K562 (cell line): ENCODE measurements around the gene ZBTB7A. TPM values are rescaled to one million over a fixed set of nuclear protein-coding genes. Genes with fewer than 3 reads are reported as not detected.

ENCODE experiments used
- ATAC-seq: fragments of 200-7000 bp; cut with Tn5 transposase; 3 replicates; pipeline ENCODE4 v1.9.1; 2020; ENCODE audit warnings: moderate library complexity
- BruUV-seq: library from RNA; stranded (reverse); fragments of 400-500 nt; replicated peaks from 2 replicates; lab custom pipeline; 2021; lab: Mats Ljungman, UMichigan
- CTCF ChIA-PET: fragments of 300-600 bp; formaldehyde crosslinking; extraction: SDS; loops from one replicate; lab custom pipeline; 2021; ENCODE audit warnings: low intra/inter-chr PET ratio; lab: Yijun Ruan, JAX
- POLR2A ChIA-PET: fragments of 300-600, 350-650 bp; sonication (Branson Sonifier 250); formaldehyde crosslinking; extraction: SDS; loops from one replicate; lab custom pipeline; 2021; ENCODE audit warnings: antibody characterized with exemption, inconsistent platforms; lab: Yijun Ruan, JAX
- DNase-seq, 4 experiments: peaks; one replicate each; pipeline versions ENCODE4 v3.0.0 to v3.0.0-alpha.2; 2011 to 2018; ENCODE audit warnings: low spot score in 3 of 4, mixed read lengths in 3 of 4; ENCODE audit errors: extremely low read depth in 1 of 4
- FAIRE-seq: peaks from 2 replicates; lab custom pipeline; 2011; peaks lifted over from hg19 to GRCh38; lab: Jason Lieb, UNC
- H2AFZ ChIP-seq: 2 replicates; pipeline ENCODE4 v1.6.0; 2011; ENCODE audit warnings: low read depth, low read length, control low read depth, inconsistent platforms
- H3K27ac ChIP-seq: fragments of 200-600 bp; 3 replicates; pipeline ENCODE4 v1.8.0; 2011; ENCODE audit warnings: low read depth, mild to moderate bottlenecking, control low read depth, inconsistent platforms, low read length, moderate library complexity, mixed read lengths; ENCODE audit errors: extremely low read depth
- H3K27me3 ChIP-seq, 2 experiments: fragments of 300-600 bp in 1 of 2; 2 replicates in 1 of 2; 3 replicates in 1 of 2; pipeline versions ENCODE4 v1.6.0 to v1.8.0; 2011; ENCODE audit warnings: inconsistent platforms in 2 of 2, low read length in 2 of 2, mild to moderate bottlenecking in 1 of 2, mixed read lengths in 1 of 2, moderate library complexity in 1 of 2; ENCODE audit not compliant: control insufficient read depth in 2 of 2, insufficient read depth in 2 of 2
- H3K36me3 ChIP-seq: fragments of 300-600 bp; 3 replicates; pipeline ENCODE4 v1.8.0; 2011; ENCODE audit warnings: mild to moderate bottlenecking, low read length, inconsistent platforms; ENCODE audit not compliant: control insufficient read depth, insufficient read depth
- H3K4me1 ChIP-seq, 2 experiments: fragments of 200-600 bp in 1 of 2; replicated peaks in 1 of 2; 2 replicates in 1 of 2; 3 replicates in 1 of 2; pipeline versions ENCODE4 v1.5.1 to v1.8.0; 2011; ENCODE audit warnings: inconsistent platforms in 2 of 2, low read length in 2 of 2, mild to moderate bottlenecking in 1 of 2, mixed read lengths in 1 of 2, moderate library complexity in 1 of 2; ENCODE audit not compliant: control insufficient read depth in 2 of 2, insufficient read depth in 2 of 2
- H3K4me2 ChIP-seq: 2 replicates; pipeline ENCODE4 v1.6.1; 2011; ENCODE audit warnings: low read length, control low read depth, inconsistent platforms, mixed read lengths; ENCODE audit not compliant: insufficient read depth
- H3K4me3 ChIP-seq: fragments of 200-600 bp; sonication (generic), shearing (Covaris generic); 2 replicates; pipeline ENCODE4 v1.5.1; 2016; ENCODE audit warnings: control low read depth, inconsistent platforms
- H3K79me2 ChIP-seq: fragments of 200-600 bp; 3 replicates; pipeline ENCODE4 v1.8.0; 2011; ENCODE audit warnings: low read length, inconsistent platforms; ENCODE audit not compliant: control insufficient read depth, insufficient read depth
- H3K9ac ChIP-seq, 2 experiments: 2 replicates each; pipeline versions ENCODE4 v1.6.0 to v1.6.1; 2011; ENCODE audit warnings: low read depth in 2 of 2, low read length in 2 of 2, control low read depth in 1 of 2, inconsistent platforms in 1 of 2, mild to moderate bottlenecking in 1 of 2, mixed read lengths in 1 of 2; ENCODE audit not compliant: insufficient read depth in 1 of 2
- H3K9me1 ChIP-seq: one replicate; pipeline ENCODE4 v1.6.0; 2011; ENCODE audit warnings: inconsistent platforms, mild to moderate bottlenecking, low read length, moderate library complexity; ENCODE audit not compliant: control insufficient read depth, insufficient read depth
- H3K9me3 ChIP-seq: replicated peaks from 2 replicates; pipeline ENCODE4 v1.5.1; 2011; ENCODE audit warnings: low read depth, low read length, inconsistent platforms; ENCODE audit not compliant: control insufficient read depth, insufficient read depth
- H4K20me1 ChIP-seq: replicated peaks from 2 replicates; pipeline ENCODE4 v1.6.1; 2011; ENCODE audit warnings: low read length, inconsistent platforms, mixed read lengths; ENCODE audit not compliant: control insufficient read depth, insufficient read depth
- FIP1L1 ChIP-seq: fragments of 200-400 bp; formaldehyde crosslinking; IDR thresholded peaks from 2 replicates; pipeline ENCODE4 v1.6.1; 2018; ENCODE audit warnings: mild to moderate bottlenecking, low read depth, low read length; ENCODE audit not compliant: poor library complexity, severe bottlenecking
- PML ChIP-seq: IDR thresholded peaks from 2 replicates; pipeline ENCODE4 v1.6.1; 2012; ENCODE audit warnings: low read length, inconsistent platforms
- POLR2G ChIP-seq: fragments of 200-400 bp; formaldehyde crosslinking; IDR thresholded peaks from 2 replicates; pipeline ENCODE4 v1.6.1; 2017; ENCODE audit warnings: low read depth, mild to moderate bottlenecking, antibody characterized with exemption, low read length, moderate library complexity
- RAD51 ChIP-seq: fragments of 450-650 bp; IDR thresholded peaks from 2 replicates; pipeline ENCODE4 v1.7.1; 2016; ENCODE audit warnings: low read depth, mild to moderate bottlenecking, borderline replicate concordance
- RBBP5 ChIP-seq: fragments of 200-600 bp; sonication (generic); IDR thresholded peaks from 2 replicates; pipeline ENCODE4 v1.6.1; 2012; ENCODE audit warnings: borderline replicate concordance, mild to moderate bottlenecking, low read length, control low read depth, inconsistent platforms; ENCODE audit not compliant: insufficient read depth, poor library complexity, severe bottlenecking
- RBM22 ChIP-seq: fragments of 200-400 bp; formaldehyde crosslinking; IDR thresholded peaks from 2 replicates; pipeline ENCODE4 v1.6.1; 2018; ENCODE audit warnings: low read length, low read depth; ENCODE audit not compliant: poor library complexity, severe bottlenecking
- SAFB ChIP-seq: fragments of 200-400 bp; formaldehyde crosslinking; IDR thresholded peaks from 2 replicates; pipeline ENCODE4 v1.6.1; 2017; ENCODE audit warnings: low read depth, low read length, borderline replicate concordance
- WGBS: fragments of 100-300 bp; shearing (Covaris generic); methylation state at CpG from one replicate; pipeline ENCODE4 v1.1.6; 2016; ENCODE audit warnings: low coverage, mixed read lengths; ENCODE audit not compliant: insufficient coverage; ENCODE audit errors: missing lambda C conversion rate; 5-methylcytosine and 5-hydroxymethylcytosine counted together
- in situ Hi-C: fragments of 300-500 bp; cut with MboI; formaldehyde crosslinking; loops from 4 replicates; pipeline ENCODE4 v1.15.0; 2018; ENCODE audit warnings: inconsistent platforms, mixed read lengths
- intact Hi-C: fragments of 100-400 bp; cut with micrococcal nuclease; formaldehyde crosslinking; loops from 2 replicates; pipeline ENCODE4 v1.14.2; 2022
- polyA plus RNA-seq, 8 experiments: library from polyadenylated mRNA; depleted of rRNA in 4 of 8; stranded (reverse) in 5 of 8; unstranded in 3 of 8; fragments of >200 nt; fragmentation: Nextera tagmentation in 2 of 8; fragmentation: Illumina TruSeq in 1 of 8; extraction: Ambion mirVana in 2 of 8; extraction: Trizol in 1 of 8; gene quantifications; 2 replicates each; pipeline versions ENCODE4 v1.2.1 to v1.2.3, GENCODE V29; 2011 to 2014; ENCODE audit warnings: inconsistent platforms in 1 of 8, missing spikeins in 1 of 8
- total RNA-seq, 7 experiments: library from RNA; depleted of rRNA in 6 of 7; stranded (reverse); fragments of >200 nt in 6 of 7; fragmentation: Illumina TruSeq in 2 of 7; extraction: Trizol in 2 of 7; gene quantifications; 2 replicates each; pipeline versions ENCODE4 v1.2.1 to v1.2.3, GENCODE V29; 2011 to 2021; ENCODE audit warnings: low replicate concordance in 1 of 7
- TF ChIP-seq, protein P1 (sequence below): fragments of 450-650 bp; conservative IDR thresholded peaks from 2 replicates; pipeline ENCODE4 v1.6.1; 2016; ENCODE audit warnings: missing genetic modification characterization, low read depth, mild to moderate bottlenecking, control low read depth, missing compliant biosample characterization

ZBTB7A gene
- total and polyA plus RNA-seq, 9 of the 15 experiments (the other 6 are each of a cell fraction or from before 2014, with no cell fraction given): 0.11 to 34.0 (median 4.6) TPM

DNA sequence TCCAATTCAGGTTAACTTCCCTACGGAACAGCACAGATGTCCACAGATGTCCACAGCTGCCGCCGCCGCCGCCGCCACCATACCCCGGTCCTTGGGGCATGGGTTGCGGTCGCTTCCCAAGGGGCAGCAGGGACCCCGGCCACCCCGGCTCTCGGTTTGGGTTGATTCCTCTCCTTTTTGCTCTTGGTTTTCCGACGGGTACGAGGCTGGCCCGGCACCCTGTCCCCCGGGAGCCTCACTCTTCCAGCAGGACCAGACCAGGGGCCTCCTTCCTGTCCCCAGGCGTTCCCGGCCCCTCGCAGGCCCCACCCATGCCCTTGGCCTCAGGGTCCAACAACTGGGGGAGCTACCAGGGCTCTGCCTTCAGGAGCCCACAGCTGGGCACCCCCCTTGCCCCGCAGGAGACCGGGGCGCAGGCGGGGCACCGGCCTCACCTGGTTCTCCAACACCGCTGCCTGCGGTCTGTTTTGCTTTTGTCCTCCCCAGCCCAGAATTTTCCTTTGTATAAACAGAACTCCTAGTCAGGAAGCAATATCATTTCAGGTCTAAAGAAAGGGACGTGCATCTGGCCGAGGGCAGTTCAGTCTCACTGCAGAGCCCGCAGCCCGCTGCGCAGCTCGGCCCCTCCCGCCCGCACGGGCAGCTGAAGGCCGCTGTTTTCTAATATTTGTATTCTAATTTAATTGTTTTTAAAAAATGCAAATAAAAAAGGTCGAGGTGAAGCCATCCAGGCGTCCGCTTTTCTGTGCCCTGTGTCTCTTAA, 27.9 kb downstream of the ZBTB7A start:
- Histone ChIP-seq H3K79me2 (0 out of 3 replicates have a peak, but pooled peaks cover 1% of the 10 kb centered on the region), H4K20me1 (peaks cover 7% of the 10 kb centered on the region; the same call in 1 of the 2 replicates), H3K9me1 (no peaks in the 10 kb centered on the region), H3K4me3 (no peak overlapping the region), H2AFZ (no peak overlapping the region), H3K27ac (no peak overlapping the region), H3K4me2 (no peak overlapping the region), H3K27me3 (no peaks in the 10 kb centered on the region), H3K36me3 (peaks cover 37% of the 10 kb centered on the region), H3K9me3 (peaks cover 6% of the 10 kb centered on the region), H3K4me1 (peaks cover 0 to 31% of the 10 kb centered on the region in 2 experiments; a peak in 2 of 5 replicates), H3K9ac (no peak overlapping the region; a peak in 1 of 4 replicates)
- ChIA-PET CTCF (no interaction called here), POLR2A (interaction anchor here (0.6 kb wide), 1 partner anchor 25 kb away, joined by 3 read pairs; no protein-coding TSS in a partner anchor)
- no peak for DNase-seq
- in situ Hi-C loops: no loop called here
- intact Hi-C loops: no loop called here
- TSS peak; percentile 52 for BruUV-seq
- 92% methylated on average over 25 of the region's 40 CpGs for WGBS
- FAIRE-seq: no peak
- TF ChIP-seq SAFB (no peak), RBBP5 (no peak), RAD51 (no peak), POLR2G (peak; percentile 69), FIP1L1 (peak; percentile 16), PML (no peak), RBM22 (peak; percentile 77)
- TF ChIP-seq, protein P1, sequence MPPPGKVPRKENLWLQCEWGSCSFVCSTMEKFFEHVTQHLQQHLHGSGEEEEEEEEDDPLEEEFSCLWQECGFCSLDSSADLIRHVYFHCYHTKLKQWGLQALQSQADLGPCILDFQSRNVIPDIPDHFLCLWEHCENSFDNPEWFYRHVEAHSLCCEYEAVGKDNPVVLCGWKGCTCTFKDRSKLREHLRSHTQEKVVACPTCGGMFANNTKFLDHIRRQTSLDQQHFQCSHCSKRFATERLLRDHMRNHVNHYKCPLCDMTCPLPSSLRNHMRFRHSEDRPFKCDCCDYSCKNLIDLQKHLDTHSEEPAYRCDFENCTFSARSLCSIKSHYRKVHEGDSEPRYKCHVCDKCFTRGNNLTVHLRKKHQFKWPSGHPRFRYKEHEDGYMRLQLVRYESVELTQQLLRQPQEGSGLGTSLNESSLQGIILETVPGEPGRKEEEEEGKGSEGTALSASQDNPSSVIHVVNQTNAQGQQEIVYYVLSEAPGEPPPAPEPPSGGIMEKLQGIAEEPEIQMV (tag): no peak
- no peak for ATAC-seq
